Mesendoderm (in vitro differentiated cells): ENCODE results near the gene FANCG.

Experiments used
- DNase-seq: peaks from one replicate; pipeline ENCODE4 v3.0.0; 2013
- H2AK5ac ChIP-seq: 2 replicates; pipeline ENCODE4 v1.6.1; 2013; ENCODE audit warnings: low read length, inconsistent platforms
- H2BK120ac ChIP-seq: 2 replicates; pipeline ENCODE4 v1.6.1; 2013; ENCODE audit warnings: low read depth, mild to moderate bottlenecking, low read length, moderate library complexity, mixed read lengths
- H2BK15ac ChIP-seq: replicated peaks from 2 replicates; pipeline ENCODE4 v1.6.1; 2013; ENCODE audit warnings: low read depth, mild to moderate bottlenecking, moderate library complexity
- H2BK5ac ChIP-seq: 2 replicates; pipeline ENCODE4 v1.6.1; 2013; ENCODE audit warnings: low read length, inconsistent platforms
- H3K18ac ChIP-seq: 2 replicates; pipeline ENCODE4 v1.6.1; 2013; ENCODE audit warnings: mild to moderate bottlenecking, low read length, mixed read lengths
- H3K23ac ChIP-seq: one replicate; pipeline ENCODE4 v1.6.1; 2013; ENCODE audit warnings: low read length
- H3K27ac ChIP-seq: 2 replicates; pipeline ENCODE4 v1.5.1; 2013; ENCODE audit warnings: low read depth, mild to moderate bottlenecking, inconsistent platforms, low read length, moderate library complexity
- H3K27me3 ChIP-seq: 2 replicates; pipeline ENCODE4 v1.6.1; 2013; ENCODE audit warnings: low read length, control low read depth, mild to moderate bottlenecking, inconsistent platforms; ENCODE audit not compliant: insufficient read depth, poor library complexity
- H3K36me3 ChIP-seq: 2 replicates; pipeline ENCODE4 v1.6.1; 2013; ENCODE audit warnings: low read length, inconsistent platforms; ENCODE audit not compliant: control insufficient read depth, insufficient read depth
- H3K4ac ChIP-seq: one replicate; pipeline ENCODE4 v1.6.1; 2013; ENCODE audit warnings: low read depth, mild to moderate bottlenecking, low read length, moderate library complexity
- H3K4me1 ChIP-seq: 2 replicates; pipeline ENCODE4 v1.6.1; 2013; ENCODE audit warnings: low read depth, low read length, inconsistent platforms; ENCODE audit not compliant: control insufficient read depth
- H3K4me2 ChIP-seq: 2 replicates; pipeline ENCODE4 v1.6.1; 2013; ENCODE audit warnings: low read length
- H3K4me3 ChIP-seq: 2 replicates; pipeline ENCODE4 v1.5.1; 2013; ENCODE audit warnings: mild to moderate bottlenecking, low read length
- H3K56ac ChIP-seq: one replicate; pipeline ENCODE4 v1.6.1; 2013; ENCODE audit warnings: low read length
- H3K79me1 ChIP-seq: 2 replicates; pipeline ENCODE4 v1.6.1; 2013; ENCODE audit warnings: low read length, inconsistent platforms
- H3K79me2 ChIP-seq: 2 replicates; pipeline ENCODE4 v1.6.1; 2013; ENCODE audit warnings: mild to moderate bottlenecking, low read length; ENCODE audit not compliant: control insufficient read depth, insufficient read depth
- H3K9ac ChIP-seq: 2 replicates; pipeline ENCODE4 v1.6.1; 2013; ENCODE audit warnings: low read length, inconsistent platforms
- H4K5ac ChIP-seq: one replicate; pipeline ENCODE4 v1.6.1; 2013; ENCODE audit warnings: low read length
- H4K8ac ChIP-seq: one replicate; pipeline ENCODE4 v1.6.1; 2013; ENCODE audit warnings: low read depth, mild to moderate bottlenecking, control low read depth, low read length, moderate library complexity
- WGBS: extraction: QIAGEN DNeasy Blood & Tissue Kit; methylation state at CpG from one replicate; pipeline ENCODE4 v1.1.7; 2013; ENCODE audit warnings: low lambda C conversion rate, missing lambda C conversion rate; ENCODE audit not compliant: insufficient coverage; ENCODE audit errors: extremely low coverage; 5-methylcytosine and 5-hydroxymethylcytosine counted together

Gene FANCG

GRCh38 chr9:35114113-35114839, 34.5 kb upstream of the FANCG start:
- H3K18ac ChIP-seq, result peak overlapping the region; percentile 81

GRCh38 chr9:35112257-35113020, 32.7 kb upstream of the FANCG start:
- no peaks in the 10 kb centered on the region for H3K79me2 ChIP-seq
- WGBS, result no CpG with 5 or more reads among the region's 3 CpGs
- H3K36me3 ChIP-seq, result no peaks in the 10 kb centered on the region
- H2AK5ac ChIP-seq, result no peak overlapping the region
- H2BK15ac ChIP-seq, result no peak overlapping the region
- H3K23ac ChIP-seq, result no peak overlapping the region
- H3K9ac ChIP-seq, result no peak overlapping the region
- no peak overlapping the region for H3K18ac ChIP-seq
- H3K27ac ChIP-seq, result no peak overlapping the region
- no peak overlapping the region for H2BK120ac ChIP-seq
- no peak overlapping the region for H3K56ac ChIP-seq
- H2BK5ac ChIP-seq, result no peak overlapping the region
- H3K4ac ChIP-seq, result peak overlapping the region; percentile 19
- H3K4me2 ChIP-seq, result no peak overlapping the region
- peaks cover 10% of the 10 kb centered on the region for H3K79me1 ChIP-seq
- no peak overlapping the region for H4K5ac ChIP-seq
- no peak overlapping the region for H4K8ac ChIP-seq
- H3K4me1 ChIP-seq, result peaks cover 9% of the 10 kb centered on the region
- DNase-seq, result no peak
- no peak overlapping the region for H3K4me3 ChIP-seq
- H3K27me3 ChIP-seq, result no peaks in the 10 kb centered on the region

More at GRCh38 chr9:35114113-35114839, 34.5 kb upstream of the FANCG start:
- Histone ChIP-seq H3K9ac (peak overlapping the region; percentile 85), H3K36me3 (no peaks in the 10 kb centered on the region), H3K27me3 (no peaks in the 10 kb centered on the region), H2BK5ac (peak overlapping the region; percentile 33), H4K8ac (no peak overlapping the region), H3K23ac (no peak overlapping the region), H3K4me2 (peak overlapping the region; percentile 94), H3K4me3 (no peak overlapping the region), H3K4me1 (peaks cover 9% of the 10 kb centered on the region), H3K56ac (peak overlapping the region; percentile 85), H4K5ac (no peak overlapping the region), H3K27ac (peak overlapping the region; percentile 93), H2AK5ac (no peak overlapping the region), H3K79me1 (peaks cover 10% of the 10 kb centered on the region), H3K4ac (peak overlapping the region; percentile 74), H3K79me2 (no peaks in the 10 kb centered on the region), H2BK15ac (peak overlapping the region; percentile 61), H2BK120ac (no peak overlapping the region)
- WGBS, result no CpG with 5 or more reads among the region's 5 CpGs
- peak; percentile 100 for DNase-seq

- Histone ChIP-seq H4K5ac (no peak overlapping the region), H3K4ac (no peak overlapping the region), H3K4me2 (peak overlapping the region; percentile 87)
These were observed 31.5 kb upstream of the FANCG start for GRCh38 chr9:35111001-35111933.

GRCh38 chr9:35110327-35110761, 30.6 kb upstream of the FANCG start:
- H3K9ac ChIP-seq, result no peak overlapping the region
- H2BK15ac ChIP-seq, result no peak overlapping the region
- no peak overlapping the region for H3K4me2 ChIP-seq
- H3K18ac ChIP-seq, result no peak overlapping the region
- H3K56ac ChIP-seq, result no peak overlapping the region
- H3K23ac ChIP-seq, result no peak overlapping the region
- H3K36me3 ChIP-seq, result no peaks in the 10 kb centered on the region
- no peaks in the 10 kb centered on the region for H3K27me3 ChIP-seq
- WGBS, result no CpG with 5 or more reads among the region's 3 CpGs
- no peak overlapping the region for H3K27ac ChIP-seq
- no peak overlapping the region for H2BK120ac ChIP-seq
- no peak for DNase-seq
- H4K8ac ChIP-seq, result no peak overlapping the region
- H2AK5ac ChIP-seq, result no peak overlapping the region
- no peaks in the 10 kb centered on the region for H3K79me2 ChIP-seq
- peaks cover 10% of the 10 kb centered on the region for H3K79me1 ChIP-seq
- no peak overlapping the region for H4K5ac ChIP-seq
- no peak overlapping the region for H2BK5ac ChIP-seq
- no peak overlapping the region for H3K4me3 ChIP-seq
- peaks cover 9% of the 10 kb centered on the region for H3K4me1 ChIP-seq
- no peak overlapping the region for H3K4ac ChIP-seq

More at GRCh38 chr9:35111001-35111933, 31.5 kb upstream of the FANCG start:
- Histone ChIP-seq H3K27ac (peak overlapping the region; percentile 59), H3K79me2 (no peaks in the 10 kb centered on the region), H3K79me1 (peaks cover 10% of the 10 kb centered on the region), H2BK5ac (no peak overlapping the region), H2BK120ac (no peak overlapping the region), H2BK15ac (no peak overlapping the region), H3K36me3 (no peaks in the 10 kb centered on the region), H3K4me3 (peak overlapping the region; percentile 63), H3K56ac (peak overlapping the region; percentile 91), H3K18ac (peak overlapping the region; percentile 20), H4K8ac (no peak overlapping the region), H3K23ac (no peak overlapping the region), H3K4me1 (peaks cover 9% of the 10 kb centered on the region), H3K9ac (peak overlapping the region; percentile 82), H2AK5ac (no peak overlapping the region), H3K27me3 (no peaks in the 10 kb centered on the region)
- peak; percentile 100 for DNase-seq
- no CpG with 5 or more reads among the region's 57 CpGs for WGBS

GRCh38 chr9:35108946-35109575, 29.3 kb upstream of the FANCG start:
- Histone ChIP-seq H2BK15ac (no peak overlapping the region), H3K36me3 (no peaks in the 10 kb centered on the region), H4K5ac (no peak overlapping the region), H2BK120ac (no peak overlapping the region), H2AK5ac (no peak overlapping the region), H3K27me3 (no peaks in the 10 kb centered on the region), H3K4me1 (peaks cover 6% of the 10 kb centered on the region), H3K18ac (no peak overlapping the region), H3K27ac (no peak overlapping the region), H3K79me2 (no peaks in the 10 kb centered on the region), H3K4ac (no peak overlapping the region), H3K4me3 (no peak overlapping the region), H3K9ac (no peak overlapping the region), H3K79me1 (peaks cover 10% of the 10 kb centered on the region), H2BK5ac (no peak overlapping the region), H4K8ac (no peak overlapping the region), H3K23ac (no peak overlapping the region), H3K4me2 (no peak overlapping the region), H3K56ac (no peak overlapping the region)
- DNase-seq, result no peak
- no CpG with 5 or more reads among the region's 8 CpGs for WGBS
